LNCAP (cell line): ENCODE data around the gene TMEM161A.

Source experiments
- CTCF ChIP-seq: fragments of 450-650 bp; IDR thresholded peaks from 2 replicates; pipeline ENCODE4 v1.5.1; 2017; ENCODE audit warnings: mild to moderate bottlenecking

TMEM161A gene

GRCh38 chr19:19171821-19172532 lies 33.7 kb upstream of the TMEM161A start:
- TF ChIP-seq CTCF = no peak

GRCh38 chr19:19170873-19171672 lies 32.8 kb upstream of the TMEM161A start:
- no peak for TF ChIP-seq CTCF

GRCh38 chr19:19170053-19170872 lies 32.0 kb upstream of the TMEM161A start, which contains the start of gene MEF2B:
TSS of gene MEF2B (minus strand) at chr19:19170263. CDS start at chr19:19150735, 19,528 bp downstream.
- TF ChIP-seq CTCF = no peak

GRCh38 chr19:19169236-19170052 lies 31.2 kb upstream of the TMEM161A start:
- no peak for TF ChIP-seq CTCF

GRCh38 chr19:19167612-19168011 lies 29.3 kb upstream of the TMEM161A start:
- TF ChIP-seq CTCF = no peak

GRCh38 chr19:19165396-19165795 lies 27.1 kb upstream of the TMEM161A start:
- TF ChIP-seq CTCF = no peak
